A549 (cell line): ENCODE measurements around the gene BNC1. TPM values are rescaled to one million over a fixed set of nuclear protein-coding genes. Genes with fewer than 3 reads are reported as not detected.

Experiments
- ATAC-seq, 2 experiments: fragments of 200-7000 bp in 1 of 2; fragments of >200 bp in 1 of 2; cut with Nextera tagmentation in 1 of 2; cut with Tn5 transposase in 1 of 2; 3 replicates each; pipeline versions ENCODE4 v1.8.0 to v1.9.1; 2018 to 2020; ENCODE audit warnings: mild to moderate bottlenecking in 1 of 2, moderate library complexity in 1 of 2
- CTCF ChIA-PET: fragments of 300-600 bp; sonication (Branson Sonifier 250); formaldehyde crosslinking; extraction: SDS; loops from one replicate; lab custom pipeline; 2021; ENCODE audit warnings: antibody characterized with exemption, inconsistent platforms; lab: Yijun Ruan, JAX
- POLR2A ChIA-PET: fragments of 350-600 bp; formaldehyde crosslinking; extraction: SDS; loops from one replicate; lab custom pipeline; 2021; ENCODE audit warnings: antibody characterized with exemption, inconsistent platforms; lab: Yijun Ruan, JAX
- DNase-seq, 2 experiments: peaks; one replicate each; pipeline versions ENCODE4 v3.0.0 to v3.0.0-alpha.2; 2011 to 2016; ENCODE audit warnings: low read depth in 1 of 2, low spot score in 1 of 2
- FAIRE-seq: peaks from 2 replicates; lab custom pipeline; 2011; peaks lifted over from hg19 to GRCh38; lab: Jason Lieb, UNC
- H3K27ac ChIP-seq, 2 experiments: fragments of >200 bp; sonication (Bioruptor Twin); formaldehyde crosslinking; 3 replicates each; pipeline ENCODE4 v1.5.1; 2016 to 2017
- H3K4me1 ChIP-seq: fragments of >200 bp; sonication (Bioruptor Twin); formaldehyde crosslinking; 3 replicates; pipeline ENCODE4 v1.6.1; 2016
- H3K4me2 ChIP-seq: fragments of >200 bp; sonication (Bioruptor Twin); formaldehyde crosslinking; 3 replicates; pipeline ENCODE4 v1.6.1; 2016
- H3K4me3 ChIP-seq: fragments of >200 bp; sonication (Bioruptor Twin); formaldehyde crosslinking; 3 replicates; pipeline ENCODE4 v1.5.1; 2016
- H3K9me3 ChIP-seq: fragments of >200 bp; sonication (Bioruptor Twin); formaldehyde crosslinking; 3 replicates; pipeline ENCODE4 v1.6.1; 2016
- BHLHE40 ChIP-seq: IDR thresholded peaks from 2 replicates; pipeline ENCODE4 v1.6.1; 2012; ENCODE audit warnings: low read depth, low read length, inconsistent platforms
- CEBPB ChIP-seq, 2 experiments: fragments of >200 bp in 1 of 2; sonication (Bioruptor Twin) in 1 of 2; formaldehyde crosslinking in 1 of 2; IDR thresholded peaks; 2 replicates each; pipeline ENCODE4 v1.6.1; 2012 to 2016
- E2F6 ChIP-seq: IDR thresholded peaks from 2 replicates; pipeline ENCODE4 v1.6.1; 2012; ENCODE audit warnings: low read depth, borderline replicate concordance
- EHF ChIP-seq: fragments of 250-450 bp; sonication (Bioruptor Pico); IDR thresholded peaks from 2 replicates; pipeline ENCODE4 v1.5.0; 2020; ENCODE audit warnings: mild to moderate bottlenecking
- EHMT2 ChIP-seq: fragments of 200-600 bp; sonication (generic); IDR thresholded peaks from 2 replicates; pipeline ENCODE4 v1.6.1; 2016; ENCODE audit warnings: antibody characterized with exemption, low read depth, mild to moderate bottlenecking, moderate library complexity
- ELK1 ChIP-seq: fragments of 150-350 bp; IDR thresholded peaks from 2 replicates; pipeline ENCODE4 v1.6.1; 2014; ENCODE audit warnings: low read depth, mild to moderate bottlenecking, low read length
- EP300 ChIP-seq, 2 experiments: fragments of >200 bp; sonication (Bioruptor Twin); formaldehyde crosslinking; IDR thresholded peaks; 2 replicates in 1 of 2; 3 replicates in 1 of 2; pipeline ENCODE4 v1.6.1; 2016 to 2017
- FOSB ChIP-seq: fragments of 250-450 bp; sonication (Bioruptor Pico); IDR thresholded peaks from 2 replicates; pipeline ENCODE4 v1.5.0; 2020; ENCODE audit warnings: mild to moderate bottlenecking, moderate library complexity
- FOSL2 ChIP-seq, 2 experiments: fragments of 450-650 bp in 1 of 2; fragments of >200 bp in 1 of 2; sonication (Bioruptor Twin) in 1 of 2; formaldehyde crosslinking; IDR thresholded peaks; 2 replicates each; pipeline versions ENCODE4 v1.5.0 to v1.6.1; 2016 to 2020; ENCODE audit warnings: mild to moderate bottlenecking in 1 of 2, moderate library complexity in 1 of 2
- HOXB13 ChIP-seq: fragments of 250-450 bp; sonication (Bioruptor Pico); IDR thresholded peaks from 2 replicates; pipeline ENCODE4 v1.5.0; 2020; ENCODE audit warnings: low read depth, mild to moderate bottlenecking, moderate library complexity
- JUN ChIP-seq, 2 experiments: fragments of >200 bp; sonication (Bioruptor Twin); formaldehyde crosslinking; IDR thresholded peaks; 2 replicates in 1 of 2; 3 replicates in 1 of 2; pipeline ENCODE4 v1.6.1; 2016 to 2017
- KDM1A ChIP-seq: fragments of 200-600 bp; sonication (generic); IDR thresholded peaks from 2 replicates; pipeline ENCODE4 v1.6.1; 2016; ENCODE audit warnings: low read depth, mild to moderate bottlenecking
- KDM5A ChIP-seq: fragments of 200-600 bp; sonication (generic); IDR thresholded peaks from 2 replicates; pipeline ENCODE4 v1.6.1; 2016; ENCODE audit warnings: antibody characterized with exemption, mild to moderate bottlenecking
- MYC ChIP-seq: IDR thresholded peaks from 2 replicates; pipeline ENCODE4 v1.6.1; 2012; ENCODE audit warnings: mild to moderate bottlenecking, inconsistent platforms, low read length, improper control_type of control experiment, borderline replicate concordance
- POLR2A ChIP-seq: IDR thresholded peaks from 2 replicates; pipeline ENCODE4 v1.6.1; 2012; ENCODE audit warnings: mild to moderate bottlenecking, low read length
- RFX5 ChIP-seq: fragments of 450-650 bp; IDR thresholded peaks from 2 replicates; pipeline ENCODE4 v1.7.1; 2014; ENCODE audit warnings: antibody characterized with exemption, mild to moderate bottlenecking, moderate library complexity
- SREBF2 ChIP-seq: fragments of 450-650 bp; IDR thresholded peaks from 2 replicates; pipeline ENCODE4 v1.6.1; 2014; ENCODE audit warnings: mild to moderate bottlenecking, moderate library complexity
- ZFP36 ChIP-seq: fragments of 450-650 bp; IDR thresholded peaks from 2 replicates; pipeline ENCODE4 v1.6.1; 2014; ENCODE audit warnings: borderline replicate concordance; ENCODE audit not compliant: partially characterized antibody
- ZNF302 ChIP-seq: fragments of 250-450 bp; sonication (Bioruptor Pico); IDR thresholded peaks from 2 replicates; pipeline ENCODE4 v1.9.0; 2021; ENCODE audit warnings: inconsistent platforms, mild to moderate bottlenecking, moderate library complexity
- ZSCAN20 ChIP-seq: fragments of 250-450 bp; sonication (Bioruptor Pico); IDR thresholded peaks from 2 replicates; pipeline ENCODE4 v1.8.0; 2022; ENCODE audit warnings: mild to moderate bottlenecking, moderate library complexity
- WGBS: methylation state at CpG from one replicate; pipeline ENCODE4 v1.1.6; 2017; ENCODE audit errors: missing lambda C conversion rate; 5-methylcytosine and 5-hydroxymethylcytosine counted together
- polyA plus RNA-seq, 4 experiments: library from polyadenylated mRNA; depleted of rRNA in 3 of 4; stranded (reverse); fragments of >200 nt; fragmentation: RNase III in 1 of 4; extraction: RNeasy Plus Mini Kit Qiagen cat#74134 plus additional on column Dnase treatment in 1 of 4; gene quantifications; 2 replicates in 3 of 4; 3 replicates in 1 of 4; pipeline ENCODE4 v1.2.3, GENCODE V29; 2011 to 2017

The BNC1 gene
- polyA plus RNA-seq, 2 of the 4 experiments (the other 2 are of a cell fraction), result 0.22 to 0.44 TPM

GRCh38 chr15:83318861-83319415 is 34.5 kb upstream of the BNC1 start (continued):
- TF ChIP-seq E2F6, result no peak
- TF ChIP-seq ZFP36, result no peak
- TF ChIP-seq EP300 (IDR thresholded peaks at IDR 0.05), result no peak

- no peak for TF ChIP-seq EHMT2
- TF ChIP-seq JUN (IDR thresholded peaks at IDR 0.05), result no peak
- TF ChIP-seq ZSCAN20 (CRISPR knock-in tag), result no peak
- TF ChIP-seq EHF (CRISPR knock-in tag), result no peak
- TF ChIP-seq POLR2A, result no peak
- no peak for TF ChIP-seq BHLHE40
- no peak for TF ChIP-seq HOXB13
- no peak for TF ChIP-seq RFX5
- no peaks in the 10 kb centered on the region for H3K9me3 ChIP-seq
- no peak overlapping the region for H3K4me2 ChIP-seq
- H3K4me1 ChIP-seq, result peaks cover 22% of the 10 kb centered on the region
- ChIA-PET POLR2A (interaction anchor here (0.6 kb wide), 1 partner anchor 9 kb away, joined by 3 read pairs; no protein-coding TSS in a partner anchor), CTCF (interaction anchor here (0.6 to 3.2 kb wide), 6 partner anchors 10 to 1258 kb away, joined by 3 to 13 read pairs (median 3); no protein-coding TSS in a partner anchor)
- no peak overlapping the region for H3K27ac ChIP-seq
- no peak overlapping the region for H3K4me3 ChIP-seq
- FAIRE-seq, result no peak
- no peak for ATAC-seq
- DNase-seq, result no peak
Observed at GRCh38 chr15:83318036-83318435, 33.6 kb upstream of the BNC1 start.

GRCh38 chr15:83312071-83312470 is 27.6 kb upstream of the BNC1 start:
- Histone ChIP-seq H3K4me1 (no peaks in the 10 kb centered on the region), H3K9me3 (no peaks in the 10 kb centered on the region), H3K27ac (no peak overlapping the region), H3K4me3 (no peak overlapping the region), H3K4me2 (no peak overlapping the region)
- no peak for DNase-seq
- no peak for FAIRE-seq
- ChIA-PET POLR2A (no interaction called here), CTCF (interaction anchor here (1.0 to 3.1 kb wide), 5 partner anchors 13 to 64 kb away, joined by 3 to 11 read pairs (median 3); no protein-coding TSS in a partner anchor)
- TF ChIP-seq CEBPB (IDR thresholded peaks at IDR 0.05), result no peak
- TF ChIP-seq FOSL2 (IDR thresholded peaks at IDR 0.05), result no peak
- TF ChIP-seq FOSL2 (CRISPR knock-in tag; IDR thresholded peaks at IDR 0.05), result no peak
- no peak for TF ChIP-seq SREBF2
- TF ChIP-seq MYC, result no peak
- TF ChIP-seq KDM1A, result no peak
- no peak for TF ChIP-seq ELK1
- no peak for TF ChIP-seq FOSB (CRISPR knock-in tag)
- TF ChIP-seq ZFP36, result no peak
- TF ChIP-seq KDM5A, result no peak
- TF ChIP-seq ZNF302 (CRISPR knock-in tag), result no peak
- 31% methylated on average over 1 of the region's 1 CpG for WGBS
- no peak for ATAC-seq
